A549 (cell line): Measurements from ENCODE around the gene CD300LF.

Source experiments
- BHLHE40 ChIP-seq: IDR thresholded peaks from 2 replicates; pipeline ENCODE4 v1.6.1; 2012; ENCODE audit warnings: low read depth, low read length, inconsistent platforms
- CHD2 ChIP-seq: fragments of 150-350 bp; IDR thresholded peaks from 2 replicates; pipeline ENCODE4 v1.6.1; 2014; ENCODE audit warnings: low read length; ENCODE audit not compliant: partially characterized antibody
- ELK1 ChIP-seq: fragments of 150-350 bp; IDR thresholded peaks from 2 replicates; pipeline ENCODE4 v1.6.1; 2014; ENCODE audit warnings: low read depth, mild to moderate bottlenecking, low read length
- HDAC2 ChIP-seq: fragments of 200-600 bp; sonication (generic); IDR thresholded peaks from 2 replicates; pipeline ENCODE4 v1.6.1; 2016
- JUN ChIP-seq, 2 experiments: fragments of >200 bp; sonication (Bioruptor Twin); formaldehyde crosslinking; IDR thresholded peaks; 2 replicates in 1 of 2; 3 replicates in 1 of 2; pipeline ENCODE4 v1.6.1; 2016 to 2017
- NPAS2 ChIP-seq: fragments of 250-450 bp; sonication (Bioruptor Pico); IDR thresholded peaks from 2 replicates; pipeline ENCODE4 v1.8.0; 2022; ENCODE audit warnings: mild to moderate bottlenecking, moderate library complexity, borderline replicate concordance
- PHF8 ChIP-seq: fragments of 200-600 bp; sonication (generic); IDR thresholded peaks from 2 replicates; pipeline ENCODE4 v1.6.1; 2016; ENCODE audit warnings: low read depth, mild to moderate bottlenecking, antibody characterized with exemption, moderate library complexity, borderline replicate concordance
- POLR2A ChIP-seq: IDR thresholded peaks from 2 replicates; pipeline ENCODE4 v1.6.1; 2012; ENCODE audit warnings: mild to moderate bottlenecking, low read length
- REST ChIP-seq: fragments of 200-600 bp; sonication (generic); IDR thresholded peaks from 2 replicates; pipeline ENCODE4 v1.6.1; 2016; ENCODE audit warnings: antibody characterized with exemption, mild to moderate bottlenecking, moderate library complexity
- SMC3 ChIP-seq: fragments of >200 bp; sonication (Bioruptor Twin); formaldehyde crosslinking; IDR thresholded peaks from 3 replicates; pipeline ENCODE4 v1.6.1; 2018; ENCODE audit warnings: inconsistent platforms
- TP53 ChIP-seq: fragments of 250-450 bp; sonication (Bioruptor Pico); IDR thresholded peaks from 2 replicates; pipeline ENCODE4 v1.5.0; 2021; ENCODE audit warnings: mild to moderate bottlenecking, moderate library complexity
- TF ChIP-seq, protein P1 (sequence below): fragments of >200 bp; sonication (Bioruptor Twin); formaldehyde crosslinking; IDR thresholded peaks from 3 replicates; pipeline ENCODE4 v1.5.1; 2016

- TF ChIP-seq SMC3 (no peak), CHD2 (no peak), BHLHE40 (no peak), HDAC2 (no peak), POLR2A (no peak), TP53 (no peak), ELK1 (no peak), JUN (IDR thresholded peaks at IDR 0.05) (no peak), PHF8 (no peak), REST (no peak), NPAS2 (no peak)
- TF ChIP-seq, protein P1, sequence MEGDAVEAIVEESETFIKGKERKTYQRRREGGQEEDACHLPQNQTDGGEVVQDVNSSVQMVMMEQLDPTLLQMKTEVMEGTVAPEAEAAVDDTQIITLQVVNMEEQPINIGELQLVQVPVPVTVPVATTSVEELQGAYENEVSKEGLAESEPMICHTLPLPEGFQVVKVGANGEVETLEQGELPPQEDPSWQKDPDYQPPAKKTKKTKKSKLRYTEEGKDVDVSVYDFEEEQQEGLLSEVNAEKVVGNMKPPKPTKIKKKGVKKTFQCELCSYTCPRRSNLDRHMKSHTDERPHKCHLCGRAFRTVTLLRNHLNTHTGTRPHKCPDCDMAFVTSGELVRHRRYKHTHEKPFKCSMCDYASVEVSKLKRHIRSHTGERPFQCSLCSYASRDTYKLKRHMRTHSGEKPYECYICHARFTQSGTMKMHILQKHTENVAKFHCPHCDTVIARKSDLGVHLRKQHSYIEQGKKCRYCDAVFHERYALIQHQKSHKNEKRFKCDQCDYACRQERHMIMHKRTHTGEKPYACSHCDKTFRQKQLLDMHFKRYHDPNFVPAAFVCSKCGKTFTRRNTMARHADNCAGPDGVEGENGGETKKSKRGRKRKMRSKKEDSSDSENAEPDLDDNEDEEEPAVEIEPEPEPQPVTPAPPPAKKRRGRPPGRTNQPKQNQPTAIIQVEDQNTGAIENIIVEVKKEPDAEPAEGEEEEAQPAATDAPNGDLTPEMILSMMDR, result no peak
Observed at GRCh38 chr17:74728702-74729075, 16.0 kb upstream of the CD300LF start.
